Testis (tissue), 3 donors: ENCODE results near the gene SEMA3B. TPM values are rescaled to one million over a fixed set of nuclear protein-coding genes. Genes with fewer than 3 reads are reported as not detected.

Source experiments
- DNase-seq: peaks from one replicate; pipeline ENCODE4 v3.0.0-alpha.2; 2019
- H3K27ac ChIP-seq, 2 donors: fragments of 200-600 bp; sonication (generic); one replicate each; pipeline ENCODE4 v1.5.1; 2019
- H3K27me3 ChIP-seq: fragments of 200-600 bp; sonication (generic); one replicate; pipeline ENCODE4 v1.5.1; 2019
- H3K36me3 ChIP-seq: fragments of 200-600 bp; sonication (generic); one replicate; pipeline ENCODE4 v1.5.1; 2017; ENCODE audit warnings: low read depth; ENCODE audit errors: missing control alignments
- H3K4me1 ChIP-seq: fragments of 200-600 bp; sonication (generic); one replicate; pipeline ENCODE4 v1.5.1; 2019
- H3K4me3 ChIP-seq, 2 donors: fragments of 200-600 bp; sonication (generic); one replicate each; pipeline ENCODE4 v1.5.1; 2017 to 2019
- H3K9me3 ChIP-seq: fragments of 200-600 bp; sonication (generic); one replicate; pipeline ENCODE4 v1.5.1; 2017
- POLR2A ChIP-seq: fragments of 450-650 bp; IDR thresholded peaks from one replicate; pipeline ENCODE4 v1.6.1; 2017; ENCODE audit warnings: antibody characterized with exemption, mild to moderate bottlenecking, moderate library complexity
- WGBS, 2 donors: methylation state at CpG; one replicate each; pipeline ENCODE4 v1.1.5; 2018; 5-methylcytosine and 5-hydroxymethylcytosine counted together
- intact Hi-C: fragments of 100-400 bp; cut with DNase I; formaldehyde crosslinking; loops from one replicate; pipeline ENCODE4 v1.15.1; 2023; ENCODE audit warnings: low total_unique reads
- polyA plus RNA-seq: library from polyadenylated mRNA; stranded (reverse); fragments of 350-450 nt; fragmentation: Illumina TruSeq; extraction: RNeasy Lipid Tissue Mini Kit (QIAGEN cat#74804); gene quantifications from one replicate; pipeline ENCODE4 v1.2.3, GENCODE V29; 2014; ENCODE audit warnings: low read depth, low replicate concordance; ENCODE audit not compliant: insufficient read depth
- total RNA-seq, 2 donors: library from RNA; depleted of rRNA; stranded (reverse); fragments of >200 nt; gene quantifications; one replicate each; pipeline ENCODE4 v1.2.3, GENCODE V29; 2016
- TF ChIP-seq, protein P1 (sequence below), 3 experiments: fragments of 450-650 bp in 2 of 3; fragments of 200-600 bp in 1 of 3; sonication (generic) in 1 of 3; IDR thresholded peaks; one replicate each; pipeline ENCODE4 v1.5.1; 2016 to 2019; ENCODE audit warnings: antibody characterized with exemption in 3 of 3, mild to moderate bottlenecking in 2 of 3, moderate library complexity in 1 of 3

SEMA3B gene
- total and polyA plus RNA-seq, 3 donors from 2014 or later, result 12.9 to 30.2 (median 26.7) TPM

DNA sequence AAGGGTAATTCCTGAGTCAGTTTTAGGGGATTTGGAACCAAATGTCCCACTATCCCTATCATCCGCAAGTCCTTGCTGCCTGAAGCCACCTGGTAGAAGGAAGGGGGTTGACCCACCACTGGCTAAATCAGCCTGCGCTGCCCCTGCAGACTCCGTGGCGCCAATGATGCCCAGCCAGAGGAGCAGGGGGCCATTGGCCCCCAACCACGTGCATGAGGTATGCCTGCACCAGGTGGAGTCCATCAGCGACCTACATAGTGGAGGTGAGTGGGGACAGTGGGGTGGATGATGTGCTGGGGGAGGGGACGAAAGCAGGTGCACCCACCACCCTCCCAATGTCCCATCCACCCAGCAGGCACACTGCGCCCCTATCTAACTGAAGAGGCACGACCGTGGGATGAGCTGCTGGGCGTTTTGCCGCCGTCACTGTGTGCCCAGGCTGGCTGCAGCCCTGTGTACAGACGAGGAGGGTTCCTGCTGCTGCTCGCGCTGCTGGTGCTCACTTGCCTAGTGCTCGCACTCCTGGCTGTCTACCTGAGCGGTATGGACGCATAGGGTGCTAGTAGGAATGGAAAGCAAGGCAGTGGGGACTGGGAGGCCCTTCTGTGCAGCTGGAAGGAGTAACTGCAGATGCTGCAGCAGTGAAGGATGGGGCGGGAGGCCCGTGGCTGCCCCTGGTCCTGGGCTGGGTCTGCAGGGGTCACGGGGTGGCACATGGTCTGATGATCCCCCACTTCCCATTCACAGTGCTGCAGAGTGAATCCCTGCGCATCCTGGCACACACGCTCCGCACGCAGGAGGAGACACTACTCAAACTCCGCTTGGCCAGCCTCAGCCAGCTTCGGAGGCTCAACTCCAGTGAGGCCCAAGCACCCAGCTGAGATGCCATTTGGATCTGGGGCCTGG, 17.6 kb downstream of the SEMA3B start:
- Histone ChIP-seq H3K4me1 (peaks cover 14% of the 10 kb centered on the region), H3K27me3 (no peaks in the 10 kb centered on the region), H3K36me3 (no peaks in the 10 kb centered on the region), H3K9me3 (no peaks in the 10 kb centered on the region), H3K27ac (no peak overlapping the region), H3K4me3 (no peak overlapping the region)
- no peak for DNase-seq
- intact Hi-C loops, result no loop called here
- WGBS, 2 donors, result 86% methylated on average over 16 to 28 of the region's 28 CpGs
- no peak for TF ChIP-seq POLR2A
- TF ChIP-seq, protein P1, sequence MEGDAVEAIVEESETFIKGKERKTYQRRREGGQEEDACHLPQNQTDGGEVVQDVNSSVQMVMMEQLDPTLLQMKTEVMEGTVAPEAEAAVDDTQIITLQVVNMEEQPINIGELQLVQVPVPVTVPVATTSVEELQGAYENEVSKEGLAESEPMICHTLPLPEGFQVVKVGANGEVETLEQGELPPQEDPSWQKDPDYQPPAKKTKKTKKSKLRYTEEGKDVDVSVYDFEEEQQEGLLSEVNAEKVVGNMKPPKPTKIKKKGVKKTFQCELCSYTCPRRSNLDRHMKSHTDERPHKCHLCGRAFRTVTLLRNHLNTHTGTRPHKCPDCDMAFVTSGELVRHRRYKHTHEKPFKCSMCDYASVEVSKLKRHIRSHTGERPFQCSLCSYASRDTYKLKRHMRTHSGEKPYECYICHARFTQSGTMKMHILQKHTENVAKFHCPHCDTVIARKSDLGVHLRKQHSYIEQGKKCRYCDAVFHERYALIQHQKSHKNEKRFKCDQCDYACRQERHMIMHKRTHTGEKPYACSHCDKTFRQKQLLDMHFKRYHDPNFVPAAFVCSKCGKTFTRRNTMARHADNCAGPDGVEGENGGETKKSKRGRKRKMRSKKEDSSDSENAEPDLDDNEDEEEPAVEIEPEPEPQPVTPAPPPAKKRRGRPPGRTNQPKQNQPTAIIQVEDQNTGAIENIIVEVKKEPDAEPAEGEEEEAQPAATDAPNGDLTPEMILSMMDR (IDR thresholded peaks at IDR 0.05), result no peak

GRCh38 chr3:50287262-50287661, 18.3 kb downstream of the SEMA3B start:
- no peak for DNase-seq
- Histone ChIP-seq H3K4me1 (peaks cover 16% of the 10 kb centered on the region), H3K36me3 (no peaks in the 10 kb centered on the region), H3K4me3 (no peak overlapping the region), H3K9me3 (no peaks in the 10 kb centered on the region), H3K27ac (no peak overlapping the region), H3K27me3 (no peaks in the 10 kb centered on the region)
- TF ChIP-seq, protein P1 (IDR thresholded peaks at IDR 0.05), result no peak
- TF ChIP-seq POLR2A, result no peak
- WGBS, 2 donors, result 83% methylated on average over 1 of the region's 1 CpG; no CpG with 5 or more reads in 1 of the 2 donors
- intact Hi-C loops, result no loop called here

GRCh38 chr3:50288387-50289007, 19.6 kb downstream of the SEMA3B start:
- H3K36me3 ChIP-seq, result no peaks in the 10 kb centered on the region
- no peaks in the 10 kb centered on the region for H3K9me3 ChIP-seq
- peaks cover 20% of the 10 kb centered on the region for H3K4me1 ChIP-seq
- intact Hi-C loops, result no loop called here
- DNase-seq, result no peak
- TF ChIP-seq, protein P1 (IDR thresholded peaks at IDR 0.05), result no peak
- no peak for TF ChIP-seq POLR2A
- WGBS, 2 donors, result 91 to 96% methylated on average over 9 to 23 of the region's 23 CpGs
- H3K27me3 ChIP-seq, result no peaks in the 10 kb centered on the region
- H3K27ac ChIP-seq, result no peak overlapping the region
- no peak overlapping the region for H3K4me3 ChIP-seq

DNA sequence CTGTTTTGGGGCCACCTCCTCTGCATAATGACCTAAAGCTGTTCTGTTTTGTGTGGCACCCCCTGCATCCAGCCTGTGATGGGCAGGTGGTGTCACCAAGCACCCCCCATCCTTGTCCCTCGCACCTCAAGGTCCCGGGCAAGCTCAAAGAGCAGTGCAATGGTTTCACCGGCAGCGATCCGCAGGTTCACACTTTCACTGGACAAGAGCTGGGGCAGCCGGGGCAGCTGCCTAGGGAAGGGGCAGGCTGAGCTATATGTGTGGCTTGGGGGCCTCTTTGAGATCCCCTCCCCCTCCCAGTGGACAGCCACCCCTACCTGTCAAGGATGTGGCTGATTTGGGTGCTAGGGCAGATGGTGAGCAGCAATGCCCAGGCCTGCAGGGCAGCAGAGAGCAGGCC, 20.2 kb downstream of the SEMA3B start:
- intact Hi-C loops, result no loop called here
- H3K9me3 ChIP-seq, result no peaks in the 10 kb centered on the region
- DNase-seq, result no peak
- H3K4me1 ChIP-seq, result peaks cover 20% of the 10 kb centered on the region
- H3K27ac ChIP-seq, result no peak overlapping the region
- TF ChIP-seq, protein P1 (IDR thresholded peaks at IDR 0.05), result no peak
- TF ChIP-seq POLR2A, result no peak
- WGBS, 2 donors, result 97 to 100% methylated on average over 3 to 6 of the region's 6 CpGs
- H3K36me3 ChIP-seq, result no peaks in the 10 kb centered on the region
- H3K4me3 ChIP-seq, result no peak overlapping the region
- H3K27me3 ChIP-seq, result no peaks in the 10 kb centered on the region
